ENCODE measurements around the gene NPLOC4. TPM values are rescaled to one million over a fixed set of nuclear protein-coding genes. Genes with fewer than 3 reads are reported as not detected.

The NPLOC4 gene
- total RNA-seq, 2 experiments from 2014 or later, result 75.9 to 87.7 TPM

GRCh38 chr17:81576621-81577277 is 60.2 kb downstream of the NPLOC4 start:
- Mint-ChIP-seq H3K4me1 (ENCODE audit: low read depth) (peaks cover 19% of the 10 kb centered on the region), H3K9me3 (no peaks in the 10 kb centered on the region), H3K36me3 (ENCODE audit: low read depth) (peaks cover 31% of the 10 kb centered on the region), H3K4me3 (no peak overlapping the region), H3K27ac (no peak overlapping the region), H3K27me3 (no peaks in the 10 kb centered on the region)
- no peak for ATAC-seq
- intact Hi-C loops (cut with micrococcal nuclease), result no loop called here
- no peak for TF ChIP-seq CTCF (IDR thresholded peaks at IDR 0.05)
- CTCF ChIA-PET, result interaction anchor here (1.3 kb wide), 1 partner anchor 25 kb away, joined by 3 read pairs; no protein-coding TSS in a partner anchor
- DNase-seq, result no peak
- POLR2A ChIA-PET, result interaction anchor here (1.3 kb wide), 1 partner anchor 24 kb away, joined by 3 read pairs; no protein-coding TSS in a partner anchor

GRCh38 chr17:81575836-81576235 is 61.1 kb downstream of the NPLOC4 start:
- H3K4me1 Mint-ChIP-seq (ENCODE audit: low read depth), result peaks cover 19% of the 10 kb centered on the region
- ATAC-seq (no peak), DNase-seq (no peak)
- peaks cover 31% of the 10 kb centered on the region for H3K36me3 Mint-ChIP-seq (ENCODE audit: low read depth)
- intact Hi-C loops (cut with micrococcal nuclease), result no loop called here
- TF ChIP-seq CTCF (IDR thresholded peaks at IDR 0.05), result no peak
- no peak overlapping the region for H3K27ac Mint-ChIP-seq
- H3K9me3 Mint-ChIP-seq, result no peaks in the 10 kb centered on the region
- no peak overlapping the region for H3K4me3 Mint-ChIP-seq
- ChIA-PET CTCF (interaction anchor here (2.4 kb wide), 1 partner anchor 25 kb away, joined by 7 read pairs; no protein-coding TSS in a partner anchor), POLR2A (no interaction called here)
- no peaks in the 10 kb centered on the region for H3K27me3 Mint-ChIP-seq

- H3K36me3 Mint-ChIP-seq (ENCODE audit: low read depth), result peaks cover 25% of the 10 kb centered on the region
- no peak for ATAC-seq
These were observed 62.3 kb downstream of the NPLOC4 start for GRCh38 chr17:81574643-81574956.

GRCh38 chr17:81573794-81574642 is 62.9 kb downstream of the NPLOC4 start:
- no peak overlapping the region for H3K27ac Mint-ChIP-seq
- no peak for DNase-seq
- CTCF ChIA-PET, result interaction anchor here (1.0 to 2.4 kb wide), 2 partner anchors 23 to 27 kb away, joined by 3 to 7 read pairs; no protein-coding TSS in a partner anchor

More at GRCh38 chr17:81574643-81574956, 62.3 kb downstream of the NPLOC4 start:
- Mint-ChIP-seq H3K4me1 (ENCODE audit: low read depth) (peaks cover 13% of the 10 kb centered on the region), H3K9me3 (no peaks in the 10 kb centered on the region), H3K4me3 (no peak overlapping the region), H3K27me3 (no peaks in the 10 kb centered on the region), H3K27ac (no peak overlapping the region)
- no peak for TF ChIP-seq CTCF (IDR thresholded peaks at IDR 0.05)
- POLR2A ChIA-PET, result interaction anchor here (1.0 kb wide), 1 partner anchor 18 kb away, joined by 3 read pairs; no protein-coding TSS in a partner anchor
- intact Hi-C loops (cut with micrococcal nuclease), result no loop called here
- CTCF ChIA-PET, result interaction anchor here (0.7 to 2.4 kb wide), 2 partner anchors 26 to 61 kb away, joined by 3 to 7 read pairs; no protein-coding TSS in a partner anchor
- DNase-seq, result no peak

More at GRCh38 chr17:81573794-81574642, 62.9 kb downstream of the NPLOC4 start:
- no peak for ATAC-seq
- H3K4me1 Mint-ChIP-seq (ENCODE audit: low read depth), result peaks cover 8% of the 10 kb centered on the region
- peaks cover 24% of the 10 kb centered on the region for H3K36me3 Mint-ChIP-seq (ENCODE audit: low read depth)
- no peak for TF ChIP-seq CTCF (IDR thresholded peaks at IDR 0.05)
- no peaks in the 10 kb centered on the region for H3K9me3 Mint-ChIP-seq
- no peaks in the 10 kb centered on the region for H3K27me3 Mint-ChIP-seq
- POLR2A ChIA-PET, result interaction anchor here (1.0 kb wide), 1 partner anchor 17 kb away, joined by 3 read pairs; no protein-coding TSS in a partner anchor
- intact Hi-C loops (cut with micrococcal nuclease), result no loop called here
- no peak overlapping the region for H3K4me3 Mint-ChIP-seq

All from activated CD8-positive, alpha-beta T cell treated with anti-CD3 and anti-CD28 coated beads for 36 hours (primary cell).